NAMALWA (cell line): ENCODE data around the gene SEMA3E.

Experiments used
- DNase-seq: peaks from one replicate; pipeline ENCODE4 v3.0.0-alpha.2; 2015; ENCODE audit warnings: low spot score

The SEMA3E gene

GRCh38 chr7:83347945-83348444, 300.9 kb downstream of the SEMA3E start:
- no peak for DNase-seq

- no peak for DNase-seq
These were observed 309.0 kb downstream of the SEMA3E start for GRCh38 chr7:83339907-83340306.

GRCh38 chr7:83338277-83338950, 310.5 kb downstream of the SEMA3E start:
- DNase-seq, result no peak

GRCh38 chr7:83337050-83337449, 311.9 kb downstream of the SEMA3E start:
- DNase-seq, result no peak

- DNase-seq, result no peak
These were observed 322.7 kb downstream of the SEMA3E start for GRCh38 chr7:83326223-83326622.

- peak; percentile 13 for DNase-seq
These were observed 323.9 kb downstream of the SEMA3E start for GRCh38 chr7:83325083-83325482.

GRCh38 chr7:83324596-83324995, 324.3 kb downstream of the SEMA3E start:
- DNase-seq, result no peak

GRCh38 chr7:83321011-83321410, 327.9 kb downstream of the SEMA3E start:
- DNase-seq, result no peak

- DNase-seq, result no peak
These were observed 335.0 kb downstream of the SEMA3E start for GRCh38 chr7:83313931-83314330.
